HL-60/S4 treated with phorbol 12-myristate 13-acetate at 8.2 ng/mL for 4 days and 3 days (cell line): ENCODE measurements around the gene LCN12.

Source experiments
- in situ Hi-C: fragments of 300-500 bp; cut with MboI; formaldehyde crosslinking; loops from 2 replicates; pipeline ENCODE4 v1.15.0; 2022; ENCODE audit warnings: low sequenced_read_pairs

The LCN12 gene

DNA sequence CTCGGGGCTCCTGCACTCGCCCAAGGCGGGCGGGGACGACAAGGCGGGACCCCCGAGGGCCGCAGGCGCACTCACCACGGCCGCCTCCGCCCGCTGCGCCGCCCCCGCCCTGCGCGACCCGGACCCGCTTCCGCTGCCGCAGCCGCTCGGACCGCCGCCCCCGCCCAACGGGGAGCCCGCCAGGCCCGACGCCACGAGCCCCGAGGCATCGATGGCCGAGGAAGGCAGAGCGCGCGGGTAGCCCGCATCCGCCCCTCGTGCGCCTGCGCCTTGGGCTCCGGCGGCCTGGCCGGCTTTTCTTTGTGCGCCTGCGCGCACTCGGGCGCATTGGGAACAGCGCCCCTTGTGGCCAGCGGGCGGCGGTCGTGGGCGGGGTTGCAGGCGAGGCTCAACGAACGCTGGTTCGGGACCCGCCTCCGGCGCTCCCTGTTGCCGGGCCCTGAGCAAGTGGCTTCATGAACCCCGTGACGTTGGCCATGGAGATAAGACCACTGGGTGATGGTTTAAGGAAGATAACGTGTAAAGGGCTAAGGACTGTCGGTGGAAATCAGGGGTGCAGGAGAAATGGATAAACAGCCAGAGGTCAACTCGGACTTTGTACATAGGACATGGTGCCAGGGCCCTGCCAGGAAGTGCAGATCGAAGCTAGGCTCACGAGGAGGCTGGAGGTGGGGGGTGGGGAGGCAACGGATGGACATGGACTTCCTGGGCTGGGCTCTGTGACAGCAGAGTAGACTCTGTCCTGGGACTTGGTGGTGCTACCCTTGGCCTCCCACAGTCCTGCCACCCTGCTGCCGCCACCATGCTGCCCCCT lies 7.3 kb upstream of the LCN12 start, which contains the start of the genes C8G and FBXW5:
Gene C8G (plus strand): TSS at position 725 of the 814 bp plus-strand sequence. CDS start 78 bp downstream, at position 803.
Gene FBXW5 (minus strand): TSS at position 220 of the 814 bp plus-strand sequence. CDS start 655 bp downstream, outside the sequence.
- in situ Hi-C loops = no loop called here

GRCh38 chr9:136945333-136946227 lies 6.5 kb upstream of the LCN12 start:
- in situ Hi-C loops = no loop called here

DNA sequence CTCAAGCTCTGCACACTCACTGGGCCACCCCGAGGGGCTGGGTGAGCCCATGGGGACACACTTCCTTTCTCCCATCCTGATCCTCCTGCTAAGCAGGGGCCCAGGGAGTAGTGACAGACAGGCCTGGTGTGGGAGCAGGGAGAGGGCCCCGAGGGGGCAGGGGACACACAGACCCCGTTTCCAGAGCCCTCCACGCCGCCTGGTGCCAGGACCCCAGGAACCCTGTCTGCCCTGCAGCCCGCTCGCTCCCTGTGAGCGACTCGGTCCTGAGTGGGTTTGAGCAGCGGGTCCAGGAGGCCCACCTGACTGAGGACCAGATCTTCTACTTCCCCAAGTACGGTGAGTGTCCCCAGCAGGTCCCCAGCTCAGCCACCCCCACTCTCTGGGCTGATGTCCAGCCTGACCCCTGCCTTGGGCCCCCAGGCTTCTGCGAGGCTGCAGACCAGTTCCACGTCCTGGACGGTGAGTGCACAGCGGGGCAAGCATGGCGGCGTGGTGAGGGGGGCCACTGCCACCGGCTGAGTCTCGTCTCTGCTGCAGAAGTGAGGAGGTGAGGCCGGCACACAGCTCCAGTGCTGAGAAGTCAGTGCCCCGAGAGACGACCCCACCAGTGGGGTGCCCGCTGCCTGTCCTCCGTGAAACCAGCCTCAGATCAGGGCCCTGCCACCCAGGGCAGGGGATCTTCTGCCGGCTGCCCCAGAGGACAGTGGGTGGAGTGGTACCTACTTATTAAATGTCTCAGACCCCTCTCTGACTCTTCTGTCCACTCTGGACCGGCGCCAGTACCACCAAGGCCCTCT lies 5.6 kb upstream of the LCN12 start:
- in situ Hi-C loops = no loop called here

DNA sequence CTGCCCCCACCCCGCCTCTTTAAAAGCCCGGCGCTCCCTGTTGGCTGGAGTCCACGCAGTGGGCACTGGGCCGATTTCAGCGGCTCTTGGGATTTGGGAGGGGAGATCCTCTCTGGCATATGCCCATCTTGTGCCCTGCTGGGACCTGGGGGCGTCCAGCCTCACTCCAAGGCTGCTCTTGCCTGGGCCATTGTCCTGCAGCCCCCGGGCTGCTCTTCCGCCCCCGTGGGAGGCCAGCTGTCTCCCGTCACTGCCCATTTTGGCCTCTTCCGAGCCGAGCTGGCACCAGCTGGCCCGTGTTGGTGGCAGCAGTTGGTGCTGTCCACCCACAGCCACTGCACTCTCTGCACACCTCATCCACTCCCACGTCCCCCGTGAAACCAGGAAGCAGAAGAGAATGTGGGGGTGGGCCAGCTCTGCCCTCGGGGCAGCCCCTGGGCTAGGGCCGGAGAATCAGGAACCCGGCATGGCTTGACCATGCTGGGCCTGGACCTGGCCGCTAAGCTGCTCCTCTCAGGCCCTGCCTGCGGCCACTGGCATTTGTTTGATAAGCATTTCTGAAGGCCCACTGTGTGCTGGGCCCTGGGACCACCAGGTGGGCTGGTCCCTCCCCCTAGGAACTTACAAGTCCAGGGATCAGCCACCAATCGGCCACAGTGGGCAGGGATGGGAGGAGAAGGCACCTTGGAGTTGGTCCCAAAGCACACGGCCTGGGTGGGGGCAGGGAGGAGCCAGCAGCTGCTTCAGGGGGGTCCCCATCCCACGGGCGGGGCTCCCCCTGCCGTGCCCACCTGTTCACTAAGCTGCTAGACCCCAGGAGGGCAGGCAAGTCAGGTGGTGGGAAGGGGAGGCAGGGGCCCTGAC lies 4.8 kb upstream of the LCN12 start:
- in situ Hi-C loops = no loop called here

DNA sequence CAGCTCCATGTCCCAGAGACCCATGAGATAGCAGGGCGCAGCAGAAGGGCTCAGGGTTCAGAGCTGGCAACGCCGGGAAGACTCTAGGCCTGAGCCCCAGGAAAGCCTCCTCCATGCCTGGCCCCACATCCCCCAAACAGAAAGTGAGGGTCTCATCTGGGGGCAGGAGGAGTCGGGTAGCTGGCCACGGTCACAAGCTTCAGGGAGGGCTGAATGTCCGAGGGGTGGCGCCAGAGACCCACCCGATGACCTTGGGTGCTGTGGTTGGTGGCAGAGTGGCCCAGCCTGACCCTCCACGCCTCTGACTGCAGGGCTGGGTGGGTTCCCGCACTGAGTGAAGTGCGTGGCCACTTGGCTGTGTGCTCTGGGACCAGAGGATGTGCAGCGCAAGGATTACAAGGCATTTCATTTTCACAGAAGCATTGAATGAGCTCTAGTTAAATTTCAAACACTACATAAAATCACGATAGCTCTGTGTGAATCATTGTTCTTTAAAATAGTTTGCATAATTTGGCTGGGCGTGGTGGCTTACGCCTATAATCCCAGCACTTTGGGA lies 4.0 kb upstream of the LCN12 start:
- in situ Hi-C loops = no loop called here

- in situ Hi-C loops = no loop called here
Observed at GRCh38 chr9:136949239-136949816, 2.7 kb upstream of the LCN12 start.

DNA sequence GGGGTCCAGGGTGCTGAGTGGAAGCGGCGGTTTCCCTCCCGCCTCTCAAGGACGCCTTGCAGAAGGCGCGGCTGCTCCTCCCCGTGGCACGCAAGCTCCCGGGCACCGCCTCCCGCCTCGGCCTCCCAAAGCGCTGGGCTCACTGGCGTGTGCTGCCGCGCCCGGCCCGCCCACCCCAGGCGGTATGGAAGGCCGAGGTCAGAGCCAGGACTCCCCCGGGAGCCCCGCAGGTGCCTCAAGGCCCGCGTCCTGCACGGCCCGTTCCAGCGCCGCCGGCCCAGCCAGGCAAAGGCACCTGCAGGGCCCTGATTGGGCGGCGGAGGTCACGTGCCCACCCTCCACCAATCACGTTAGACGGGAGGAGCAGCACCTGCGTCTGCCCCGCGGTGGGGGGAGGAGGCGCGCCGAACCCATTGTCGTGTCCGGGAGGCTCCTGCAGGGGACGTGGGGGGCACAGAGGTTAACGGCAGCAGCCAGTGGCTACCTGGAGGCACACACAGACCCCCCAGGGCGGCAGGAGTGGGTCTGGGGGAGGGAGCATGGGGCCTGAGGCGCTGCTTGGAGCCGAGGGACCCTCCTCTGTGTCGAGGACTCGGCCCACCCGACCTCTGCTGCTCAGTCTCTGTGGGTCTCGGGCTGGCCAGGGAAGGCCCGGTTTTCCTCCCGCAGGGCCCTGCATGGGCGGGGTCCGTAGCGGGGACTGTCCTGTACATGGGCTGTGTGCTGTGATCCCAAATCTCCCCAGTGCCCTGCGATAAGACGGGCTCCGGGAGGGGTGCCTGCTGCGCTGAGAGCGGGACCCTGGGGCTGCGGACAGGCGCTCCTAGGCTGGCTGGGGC lies 2.0 kb upstream of the LCN12 start:
- in situ Hi-C loops = no loop called here

GRCh38 chr9:136950656-136951276 lies 1.3 kb upstream of the LCN12 start:
- in situ Hi-C loops = no loop called here

DNA sequence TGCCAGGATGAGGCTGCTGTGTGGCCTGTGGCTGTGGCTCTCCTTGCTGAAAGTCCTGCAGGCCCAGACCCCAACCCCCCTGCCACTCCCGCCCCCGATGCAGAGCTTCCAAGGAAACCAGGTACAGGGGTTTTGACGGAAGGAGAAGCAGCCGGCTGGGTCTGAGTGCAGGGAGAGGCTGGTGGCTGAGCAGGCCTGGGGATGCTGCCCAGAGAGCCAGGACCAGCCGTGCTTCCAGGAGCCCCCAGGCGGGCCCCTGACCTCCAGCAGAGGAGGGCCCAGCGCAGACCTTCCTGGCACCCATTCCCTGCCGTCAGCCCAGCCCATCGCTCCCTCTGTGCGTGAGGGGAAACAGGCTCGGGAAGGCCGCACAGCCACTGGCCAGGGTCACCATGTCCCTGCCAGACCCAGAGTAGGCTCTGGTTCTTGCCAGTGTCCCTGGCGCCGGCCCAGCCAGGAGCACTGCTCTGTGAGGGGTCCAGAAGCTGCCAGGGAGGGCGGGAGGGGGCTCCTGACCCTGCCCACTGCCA lies 313 bp downstream of the LCN12 start:
- in situ Hi-C loops = no loop called here

- in situ Hi-C loops = no loop called here
Observed at GRCh38 chr9:136952876-136953770, 1.1 kb downstream of the LCN12 start.

- in situ Hi-C loops = no loop called here
Observed at GRCh38 chr9:136953771-136954269, 1.7 kb downstream of the LCN12 start.

DNA sequence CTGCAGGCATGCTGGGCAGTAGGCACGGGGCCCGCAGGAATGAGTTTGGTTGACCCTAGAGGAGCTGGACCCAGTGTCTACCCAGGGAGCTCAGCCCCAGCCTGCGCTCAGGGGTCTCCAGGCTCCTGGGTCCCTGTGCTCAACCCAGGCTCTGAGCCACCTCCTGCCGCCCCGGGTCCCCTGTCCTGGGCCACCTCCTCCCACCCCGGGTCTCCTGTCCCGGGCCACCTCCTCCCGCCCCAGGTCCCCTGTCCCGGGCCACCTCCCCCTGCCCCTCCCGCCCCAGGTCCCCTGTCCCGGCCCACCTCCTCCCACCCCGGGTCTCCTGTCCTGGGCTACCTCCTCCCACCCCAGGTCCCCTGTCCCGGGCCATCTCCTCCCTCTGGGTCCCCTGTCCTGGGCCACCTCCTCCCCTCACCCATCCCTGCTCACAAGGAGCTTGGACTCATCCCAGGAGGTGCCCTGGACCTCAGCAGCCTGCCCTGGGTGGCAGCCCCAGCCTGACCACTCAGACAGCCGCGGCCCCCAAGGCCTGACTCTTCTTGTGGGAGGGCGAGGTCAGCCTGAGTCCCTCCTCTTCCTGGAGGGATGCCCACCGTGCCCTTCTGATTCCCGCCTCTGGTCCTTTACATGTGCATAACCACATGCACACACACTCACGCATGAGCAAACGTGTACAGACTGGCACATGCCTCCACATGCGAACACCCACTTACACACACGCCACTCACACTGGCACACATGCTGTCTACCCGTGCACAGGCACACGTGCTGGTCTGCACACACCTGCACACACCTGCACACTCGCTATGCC lies 2.4 kb downstream of the LCN12 start:
- in situ Hi-C loops = no loop called here

- in situ Hi-C loops = no loop called here
Observed at GRCh38 chr9:136955202-136955942, 3.3 kb downstream of the LCN12 start.

DNA sequence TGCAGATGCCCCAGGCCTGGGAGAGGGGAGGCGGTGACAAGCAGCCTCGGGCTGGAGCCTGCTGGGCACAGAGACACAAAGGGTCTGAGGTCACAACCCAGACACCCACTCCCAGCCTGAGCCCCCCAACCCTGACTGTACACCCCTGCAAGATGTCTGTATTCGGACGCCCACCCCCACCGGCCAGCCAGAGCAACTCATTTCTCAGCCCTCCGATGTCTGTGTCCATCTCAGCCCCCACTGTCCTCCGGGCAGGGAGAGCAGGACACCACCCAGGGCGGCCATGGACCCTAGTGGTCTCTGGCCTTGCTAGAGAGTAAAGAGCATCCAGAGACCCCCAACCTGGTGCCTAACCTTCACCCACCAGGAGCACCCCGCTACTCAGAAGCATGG lies 3.9 kb downstream of the LCN12 start:
- in situ Hi-C loops = no loop called here

DNA sequence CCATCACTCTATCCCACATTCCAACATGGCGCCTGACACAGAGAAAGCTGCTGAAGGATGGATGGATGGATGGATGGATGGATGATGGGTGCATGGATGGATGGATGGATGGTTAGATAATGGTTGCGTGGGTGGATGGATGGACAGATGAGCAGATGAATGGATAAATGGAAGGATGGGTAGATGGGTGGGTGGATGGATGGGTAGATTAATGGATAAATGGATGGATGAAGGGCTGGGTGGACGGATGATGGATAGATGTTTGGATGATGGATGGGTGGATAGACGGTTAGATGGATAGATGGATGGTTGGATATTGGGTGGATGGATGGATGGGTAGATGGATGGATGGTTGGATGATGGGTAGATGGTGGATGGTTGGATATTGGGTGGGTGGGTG lies 4.5 kb downstream of the LCN12 start:
- in situ Hi-C loops = no loop called here
